Measurements from ENCODE around the gene SORCS2. TPM values are rescaled to one million over a fixed set of nuclear protein-coding genes. Genes with fewer than 3 reads are reported as not detected.

Gene SORCS2
- total and polyA plus RNA-seq, 2 of the 13 experiments (the other 11 are each of a cell fraction or from before 2014, with no cell fraction given) = 0.82 to 1.0 TPM

GRCh38 chr4:7629501-7630254, 437.3 kb downstream of the SORCS2 start (continued):
- TF ChIP-seq ZSCAN12 (CRISPR knock-in tag; IDR thresholded peaks at IDR 0.05) (no peak), HOMEZ (CRISPR knock-in tag; IDR thresholded peaks at IDR 0.05; ENCODE audit: low read depth) (no peak), DPF2 (CRISPR knock-in tag; IDR thresholded peaks at IDR 0.05; ENCODE audit: borderline replicate concordance, low read depth) (no peak), PAWR (CRISPR knock-in tag; IDR thresholded peaks at IDR 0.05; ENCODE audit: borderline replicate concordance) (no peak), ZNF629 (CRISPR knock-in tag; conservative IDR thresholded peaks at IDR 0.05) (0 out of 2 replicates have a peak, but pooled peaks have one; percentile 13), ZBTB7B (CRISPR knock-in tag; IDR thresholded peaks at IDR 0.05) (peak; percentile 63), ZEB1 (IDR thresholded peaks at IDR 0.05; ENCODE audit: insufficient replicate concordance, low read depth) (no peak), ZSCAN25 (CRISPR knock-in tag; IDR thresholded peaks at IDR 0.05) (0 out of 2 replicates have a peak, but pooled peaks have one; percentile 36), ZNF232 (CRISPR knock-in tag; IDR thresholded peaks at IDR 0.05; ENCODE audit: borderline replicate concordance) (no peak), MAFF (IDR thresholded peaks at IDR 0.05; ENCODE audit: low read depth, low read length) (no peak), HBP1 (CRISPR knock-in tag; IDR thresholded peaks at IDR 0.05; ENCODE audit: low read depth) (no peak), CCDC6 (CRISPR knock-in tag; IDR thresholded peaks at IDR 0.05) (no peak), TEF (CRISPR knock-in tag; IDR thresholded peaks at IDR 0.05) (no peak), ZNF281 (CRISPR knock-in tag; IDR thresholded peaks at IDR 0.05; ENCODE audit: borderline replicate concordance) (no peak), SOX13 (IDR thresholded peaks at IDR 0.05) (no peak), SOX13 (CRISPR knock-in tag; conservative IDR thresholded peaks at IDR 0.05 in 1 of 2, IDR thresholded peaks at IDR 0.05 in 1 of 2) (peak in 1 of 2 experiments; percentile 50; a peak in 2 of 4 replicates), ZBTB8A (CRISPR knock-in tag; IDR thresholded peaks at IDR 0.05; ENCODE audit: borderline replicate concordance, low read depth) (no peak), BCL3 (CRISPR knock-in tag; IDR thresholded peaks at IDR 0.05) (no peak), ZNF256 (CRISPR knock-in tag; conservative IDR thresholded peaks at IDR 0.05) (no peak)
